IPS-18a (cell line): ENCODE results near the gene WDR59.
"Not testable (repeated sequence)": the region's sequence is repeated elsewhere in the genome, so short reads cannot be mapped to it uniquely, and the experiment has no call there.

ENCODE experiments used
- H3K27ac ChIP-seq: one replicate; pipeline ENCODE4 v1.5.1; 2013; ENCODE audit warnings: low read length
- H3K27me3 ChIP-seq: one replicate; pipeline ENCODE4 v1.6.1; 2013; ENCODE audit warnings: mild to moderate bottlenecking, low read length; ENCODE audit not compliant: control insufficient read depth, insufficient read depth
- H3K36me3 ChIP-seq: one replicate; pipeline ENCODE4 v1.6.1; 2013; ENCODE audit warnings: low read depth, low read length; ENCODE audit not compliant: control insufficient read depth
- H3K4me1 ChIP-seq: one replicate; pipeline ENCODE4 v1.6.1; 2013; ENCODE audit warnings: low read depth, low read length; ENCODE audit not compliant: control insufficient read depth
- H3K4me3 ChIP-seq: one replicate; pipeline ENCODE4 v1.5.1; 2013; ENCODE audit warnings: low read length
- H3K9ac ChIP-seq: one replicate; pipeline ENCODE4 v1.6.1; 2013; ENCODE audit warnings: mild to moderate bottlenecking, low read length, moderate library complexity
- H3K9me3 ChIP-seq: one replicate; pipeline ENCODE4 v1.6.1; 2013; ENCODE audit warnings: low read depth, low read length; ENCODE audit not compliant: control insufficient read depth

Gene WDR59

DNA sequence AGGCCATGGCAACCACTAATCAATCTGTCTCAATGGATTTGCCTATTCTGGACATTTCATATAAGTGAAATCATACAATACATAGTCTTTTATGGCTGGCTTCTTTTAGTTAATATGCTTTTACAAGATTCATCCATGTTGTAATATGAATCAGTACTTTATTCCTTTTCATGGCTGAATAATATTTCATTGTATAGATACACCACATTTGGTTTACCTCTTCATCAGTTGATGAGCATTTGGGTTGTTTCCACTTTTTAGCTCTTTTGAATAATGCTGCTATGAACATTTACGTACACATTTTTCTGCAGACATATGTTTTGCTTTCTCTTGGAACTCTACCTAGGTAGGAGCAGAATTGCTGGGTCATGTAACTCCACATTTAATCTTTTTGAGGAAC is 11.1 kb upstream of the WDR59 start:
- Histone ChIP-seq H3K27me3 (peaks cover 10% of the 10 kb centered on the region), H3K4me3 (no peak overlapping the region), H3K9me3 (no peaks in the 10 kb centered on the region), H3K36me3 (no peaks in the 10 kb centered on the region), H3K27ac (no peak overlapping the region), H3K4me1 (peaks cover 23% of the 10 kb centered on the region), H3K9ac (no peak overlapping the region)

DNA sequence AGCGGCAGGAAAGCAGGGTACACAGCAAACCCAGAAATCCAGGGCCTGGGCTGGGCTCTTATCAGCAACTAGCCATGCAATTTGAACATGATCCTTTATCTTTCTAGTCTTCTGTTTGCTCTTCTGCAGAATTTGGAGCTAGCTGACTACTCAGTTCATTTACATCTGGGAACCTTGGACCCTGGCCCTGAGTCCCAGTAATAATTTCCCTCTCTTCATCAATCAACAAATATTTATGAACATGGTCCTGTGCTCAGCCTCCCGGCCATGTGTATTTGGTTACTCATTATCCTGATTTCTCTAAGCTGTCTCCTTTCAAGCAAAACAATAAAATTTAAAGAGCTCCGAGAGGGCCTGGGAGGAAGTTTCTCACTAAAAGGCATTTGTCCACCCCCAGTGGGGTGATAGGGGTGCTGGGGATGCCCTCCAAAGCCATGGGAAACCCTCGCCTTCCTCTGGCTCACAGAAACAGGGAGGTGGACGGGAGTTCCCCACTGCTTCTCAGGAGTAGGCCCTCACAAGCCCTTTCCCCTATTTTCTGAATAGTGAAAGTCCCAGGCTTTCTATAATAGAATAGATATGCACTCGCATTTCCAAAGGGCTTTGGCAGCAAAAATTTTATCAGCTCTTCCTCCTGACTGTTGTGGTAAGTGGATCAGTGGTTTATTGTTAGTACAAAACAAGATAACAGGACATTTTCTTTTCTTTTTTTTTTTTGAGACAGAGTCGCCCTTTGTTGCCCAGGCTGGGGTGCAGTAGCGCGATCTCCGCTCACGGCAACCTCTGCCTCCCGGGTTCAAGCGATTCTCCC is 6.9 kb upstream of the WDR59 start:
- no peak overlapping the region for H3K9ac ChIP-seq
- H3K36me3 ChIP-seq, result no peaks in the 10 kb centered on the region
- no peaks in the 10 kb centered on the region for H3K27me3 ChIP-seq
- no peaks in the 10 kb centered on the region for H3K9me3 ChIP-seq
- peaks cover 10% of the 10 kb centered on the region for H3K4me1 ChIP-seq
- no peak overlapping the region for H3K27ac ChIP-seq
- H3K4me3 ChIP-seq, result no peak overlapping the region

DNA sequence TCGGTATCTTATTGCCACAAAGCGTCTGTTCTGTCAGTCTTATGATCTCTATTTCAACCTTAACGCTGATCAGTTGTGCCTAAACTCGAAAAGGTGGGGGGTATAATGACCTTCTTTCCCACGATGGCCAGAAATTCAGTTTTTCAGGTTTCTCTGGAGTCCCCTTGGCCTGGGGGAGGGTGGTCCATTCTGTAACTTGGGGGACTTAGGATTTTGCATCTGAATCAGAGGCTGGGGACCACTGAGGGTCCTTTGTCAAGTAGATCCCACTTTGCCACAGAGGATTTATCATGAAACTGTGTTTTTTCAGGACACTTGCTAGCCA is 6.3 kb upstream of the WDR59 start:
- no peaks in the 10 kb centered on the region for H3K9me3 ChIP-seq
- H3K36me3 ChIP-seq, result no peaks in the 10 kb centered on the region
- no peak overlapping the region for H3K27ac ChIP-seq
- no peaks in the 10 kb centered on the region for H3K27me3 ChIP-seq
- no peak overlapping the region for H3K4me3 ChIP-seq
- H3K4me1 ChIP-seq, result peaks cover 10% of the 10 kb centered on the region
- H3K9ac ChIP-seq, result no peak overlapping the region

DNA sequence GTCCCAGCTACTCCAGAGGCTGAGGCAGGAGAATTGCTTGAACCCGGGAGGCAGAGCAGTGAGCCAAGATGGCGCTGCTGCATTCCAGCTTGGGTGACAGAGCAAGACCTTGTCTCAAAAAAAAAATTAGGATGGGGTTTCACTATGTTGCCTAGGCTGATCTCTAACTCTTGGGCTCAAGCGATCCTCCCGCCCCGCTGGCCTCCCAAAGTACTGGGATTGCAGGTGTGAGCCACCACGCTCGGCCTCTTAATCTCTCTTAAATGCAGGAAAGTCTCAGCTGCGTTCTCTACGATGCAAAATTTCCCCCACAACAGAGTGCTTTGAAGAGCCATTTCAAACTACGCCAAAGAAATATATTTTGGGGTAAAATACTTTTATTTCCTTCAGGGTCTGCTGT is 5.9 kb upstream of the WDR59 start:
- Histone ChIP-seq H3K4me3 (no peak overlapping the region), H3K9ac (no peak overlapping the region), H3K27me3 (no peaks in the 10 kb centered on the region), H3K36me3 (no peaks in the 10 kb centered on the region), H3K27ac (no peak overlapping the region), H3K9me3 (no peaks in the 10 kb centered on the region), H3K4me1 (peaks cover 10% of the 10 kb centered on the region)

GRCh38 chr16:74989864-74990263 is 4.9 kb upstream of the WDR59 start:
- H3K9me3 ChIP-seq, H3K27ac ChIP-seq, H3K27me3 ChIP-seq, H3K4me3 ChIP-seq, H3K4me1 ChIP-seq, H3K36me3 ChIP-seq, H3K9ac ChIP-seq: not testable (repeated sequence)

DNA sequence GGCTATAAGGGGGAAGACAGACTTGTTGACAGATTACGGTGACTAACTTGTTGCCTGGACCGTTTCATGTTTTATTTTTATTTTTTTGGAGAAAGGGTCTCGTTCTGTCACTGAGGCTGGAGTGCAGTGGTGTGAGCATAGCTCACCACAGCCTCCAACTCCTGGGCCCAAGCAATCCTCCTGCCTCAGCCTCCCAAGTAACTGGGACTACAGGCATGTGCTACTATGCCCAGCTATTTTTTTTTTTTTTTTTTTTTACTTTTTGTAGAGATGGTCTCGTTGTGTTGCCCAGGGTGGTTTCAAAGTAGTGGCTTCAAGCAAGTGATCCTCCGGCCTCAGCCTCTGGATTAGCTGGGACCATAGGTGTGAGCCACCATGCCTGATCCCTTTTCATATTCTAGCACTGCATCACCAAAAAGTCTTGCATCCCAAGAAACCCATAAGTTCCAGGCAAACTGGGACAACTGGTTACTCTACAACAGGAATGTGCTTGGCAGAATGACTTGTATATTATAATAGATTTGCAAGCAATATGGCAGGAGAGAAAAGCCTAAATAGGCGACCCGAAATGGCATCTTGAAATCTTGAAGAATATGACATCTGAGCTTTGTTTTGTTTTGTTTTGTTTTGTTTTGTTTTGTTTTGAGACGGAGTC is 2.2 kb upstream of the WDR59 start:
- H3K27ac ChIP-seq, result no peak overlapping the region
- H3K36me3 ChIP-seq, result no peaks in the 10 kb centered on the region
- no peaks in the 10 kb centered on the region for H3K27me3 ChIP-seq
- peaks cover 10% of the 10 kb centered on the region for H3K4me1 ChIP-seq
- H3K9ac ChIP-seq, result no peak overlapping the region
- no peak overlapping the region for H3K4me3 ChIP-seq
- H3K9me3 ChIP-seq, result no peaks in the 10 kb centered on the region

DNA sequence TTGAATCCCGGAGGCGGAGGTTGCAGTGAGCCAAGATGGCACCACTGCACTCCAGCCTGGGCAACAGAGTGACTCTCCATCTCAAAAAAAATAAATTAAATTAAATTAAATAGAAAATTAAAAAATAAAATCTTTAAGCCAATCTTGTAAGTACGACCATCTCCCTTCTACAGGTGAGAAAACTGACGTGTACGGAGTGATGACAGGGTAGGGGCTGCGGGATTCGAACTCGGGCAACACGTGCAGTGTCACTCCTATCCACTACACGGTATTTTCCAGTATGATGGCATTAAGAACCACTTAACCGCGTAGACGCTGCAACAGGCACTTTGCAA is 762 bp downstream of the WDR59 start:
- peak overlapping the region; percentile 24 for H3K27ac ChIP-seq

DNA sequence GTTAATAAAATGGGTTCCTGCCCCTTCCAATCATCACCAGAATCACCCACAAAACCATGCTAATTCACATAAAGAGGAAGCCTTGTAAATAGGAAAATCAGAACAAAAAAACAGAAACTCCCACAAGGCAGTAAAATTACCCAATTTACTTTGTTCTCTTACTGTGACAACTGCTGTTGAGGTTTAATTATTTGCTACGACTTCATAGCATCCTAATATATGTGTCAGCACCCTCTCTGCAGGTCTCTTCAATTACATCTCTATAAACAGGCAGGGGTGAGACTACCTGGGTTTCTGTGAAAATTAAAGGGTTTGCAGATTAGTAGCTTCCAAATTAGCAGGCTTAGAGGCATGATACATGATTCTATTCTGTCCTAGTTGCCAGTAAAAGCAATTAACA is 2.7 kb downstream of the WDR59 start:
- Histone ChIP-seq H3K27ac (no peak overlapping the region), H3K4me1 (no peaks in the 10 kb centered on the region), H3K27me3 (no peaks in the 10 kb centered on the region), H3K36me3 (peaks cover 7% of the 10 kb centered on the region), H3K9ac (no peak overlapping the region), H3K9me3 (no peaks in the 10 kb centered on the region), H3K4me3 (no peak overlapping the region)

More for the DNA sequence above, 762 bp downstream of the WDR59 start:
- Histone ChIP-seq H3K9me3 (no peaks in the 10 kb centered on the region), H3K4me3 (peak overlapping the region; percentile 93), H3K4me1 (no peaks in the 10 kb centered on the region), H3K27me3 (no peaks in the 10 kb centered on the region), H3K9ac (peak overlapping the region; percentile 79), H3K36me3 (no peaks in the 10 kb centered on the region)

DNA sequence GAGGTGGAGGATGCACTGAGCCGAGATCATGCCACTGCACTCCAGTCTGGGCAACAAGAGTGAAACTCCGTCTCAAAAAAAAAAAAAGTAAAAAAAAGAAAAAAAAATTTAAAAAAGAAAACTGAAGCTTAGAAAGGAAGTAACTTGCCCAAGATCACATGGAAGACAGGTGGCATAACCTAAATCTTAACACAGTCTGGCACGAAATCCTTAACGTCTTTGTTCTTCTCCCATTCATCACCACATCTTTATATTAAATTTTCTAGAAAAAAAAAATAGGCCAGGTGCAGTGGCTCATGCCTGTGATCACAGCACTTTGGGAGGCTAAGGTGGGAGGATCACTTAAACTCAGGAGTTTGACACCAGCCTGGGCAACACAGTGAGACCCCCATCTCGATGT is 9.3 kb downstream of the WDR59 start:
- Histone ChIP-seq H3K27me3 (no peaks in the 10 kb centered on the region), H3K4me3 (no peak overlapping the region), H3K9me3 (no peaks in the 10 kb centered on the region), H3K4me1 (no peaks in the 10 kb centered on the region), H3K9ac (no peak overlapping the region), H3K27ac (no peak overlapping the region), H3K36me3 (peaks cover 12% of the 10 kb centered on the region)

GRCh38 chr16:74973304-74973703 is 11.6 kb downstream of the WDR59 start:
- H3K4me1 ChIP-seq, result no peaks in the 10 kb centered on the region
- peaks cover 5% of the 10 kb centered on the region for H3K36me3 ChIP-seq
- H3K9ac ChIP-seq, result no peak overlapping the region
- no peak overlapping the region for H3K27ac ChIP-seq
- H3K4me3 ChIP-seq, result no peak overlapping the region
- H3K9me3 ChIP-seq, result no peaks in the 10 kb centered on the region
- H3K27me3 ChIP-seq, result no peaks in the 10 kb centered on the region

GRCh38 chr16:74954763-74955162 is 30.2 kb downstream of the WDR59 start:
- Histone ChIP-seq H3K4me1 (no peaks in the 10 kb centered on the region), H3K9ac (no peak overlapping the region), H3K27ac (no peak overlapping the region), H3K4me3 (no peak overlapping the region), H3K9me3 (no peaks in the 10 kb centered on the region), H3K27me3 (no peaks in the 10 kb centered on the region), H3K36me3 (peaks cover 51% of the 10 kb centered on the region)

DNA sequence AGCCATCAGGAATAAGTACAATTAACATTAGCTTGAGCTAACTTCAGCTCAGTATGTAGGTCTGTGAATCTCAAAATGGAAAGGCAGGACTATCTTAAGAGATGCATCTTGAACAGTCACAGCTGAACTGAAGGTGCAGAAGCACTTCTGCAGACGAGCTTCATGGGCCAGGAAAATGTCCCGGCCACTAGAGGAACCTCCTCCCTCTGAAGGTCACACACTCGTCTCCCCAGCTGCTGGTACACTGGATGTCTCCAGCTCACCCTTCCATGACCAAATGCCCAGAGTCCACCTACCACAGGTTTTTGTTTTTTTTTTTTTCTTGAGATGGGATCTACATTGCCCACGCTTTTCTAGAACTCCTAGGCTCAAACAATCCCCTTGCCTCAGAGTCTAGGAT is 33.2 kb downstream of the WDR59 start:
- no peaks in the 10 kb centered on the region for H3K4me1 ChIP-seq
- H3K9ac ChIP-seq, result no peak overlapping the region
- H3K27ac ChIP-seq, result no peak overlapping the region
- peaks cover 58% of the 10 kb centered on the region for H3K36me3 ChIP-seq
- H3K27me3 ChIP-seq, result no peaks in the 10 kb centered on the region
- H3K9me3 ChIP-seq, result no peaks in the 10 kb centered on the region
- H3K4me3 ChIP-seq, result no peak overlapping the region
